ENCODE results near the gene MAP1LC3B2.

Gene MAP1LC3B2

GRCh38 chr12:116559162-116559935 lies at the start of gene MAP1LC3B2:
Gene MAP1LC3B2 (plus strand): TSS chr12:116559381. CDS start chr12:116575943, 16,562 bp downstream.
- DNase-seq, result peak in 1 of 2 experiments; percentile 40

GRCh38 chr12:116513944-116514343 lies 45.2 kb upstream of the MAP1LC3B2 start:
- DNase-seq, result no peak

- DNase-seq, result no peak
Measured at GRCh38 chr12:116515684-116516083, 43.5 kb upstream of the MAP1LC3B2 start.

GRCh38 chr12:116516657-116517056 lies 42.5 kb upstream of the MAP1LC3B2 start:
- no peak for DNase-seq

- no peak for DNase-seq
Measured at GRCh38 chr12:116517431-116518045, 41.6 kb upstream of the MAP1LC3B2 start.

GRCh38 chr12:116520225-116520760 lies 38.9 kb upstream of the MAP1LC3B2 start:
- no peak for DNase-seq

GRCh38 chr12:116520801-116521471 lies 38.2 kb upstream of the MAP1LC3B2 start:
- DNase-seq, result no peak

- no peak for DNase-seq
Measured at GRCh38 chr12:116524311-116524710, 34.9 kb upstream of the MAP1LC3B2 start.

- no peak for DNase-seq
Measured at GRCh38 chr12:116524964-116525379, 34.2 kb upstream of the MAP1LC3B2 start.

GRCh38 chr12:116525418-116526001 lies 33.7 kb upstream of the MAP1LC3B2 start:
- DNase-seq, result no peak

GRCh38 chr12:116528065-116528464 lies 31.1 kb upstream of the MAP1LC3B2 start:
- no peak for DNase-seq

GRCh38 chr12:116528498-116528897 lies 30.7 kb upstream of the MAP1LC3B2 start:
- no peak for DNase-seq

- DNase-seq, result no peak
Measured at GRCh38 chr12:116529048-116529447, 30.1 kb upstream of the MAP1LC3B2 start.

GRCh38 chr12:116529686-116530085 lies 29.5 kb upstream of the MAP1LC3B2 start:
- DNase-seq, result no peak

GRCh38 chr12:116532428-116532827 lies 26.8 kb upstream of the MAP1LC3B2 start:
- no peak for DNase-seq

- no peak for DNase-seq
Measured at GRCh38 chr12:116532986-116533342, 26.2 kb upstream of the MAP1LC3B2 start.

- peak; percentile 61 to 91 for DNase-seq
Measured at GRCh38 chr12:116533343-116534251, 25.6 kb upstream of the MAP1LC3B2 start.

GRCh38 chr12:116534311-116535121 lies 24.7 kb upstream of the MAP1LC3B2 start:
- peak; percentile 53 to 54 for DNase-seq

GRCh38 chr12:116535241-116535640 lies 23.9 kb upstream of the MAP1LC3B2 start:
- no peak for DNase-seq

GRCh38 chr12:116537101-116537904 lies 21.9 kb upstream of the MAP1LC3B2 start:
- DNase-seq, result no peak
